Keratinocyte (primary cell): ENCODE data around the gene CISD3. TPM values are rescaled to one million over a fixed set of nuclear protein-coding genes. Genes with fewer than 3 reads are reported as not detected.

Experiments
- DNase-seq: peaks from one replicate; pipeline ENCODE4 v3.0.0-alpha.2; 2011; ENCODE audit warnings: low read depth, missing footprints, low spot score
- FAIRE-seq: peaks from 2 replicates; lab custom pipeline; 2011; peaks lifted over from hg19 to GRCh38; lab: Jason Lieb, UNC
- H2AFZ ChIP-seq: 2 replicates; pipeline ENCODE4 v1.6.0; 2012; ENCODE audit warnings: low read length, control low read depth, inconsistent platforms; ENCODE audit not compliant: control insufficient read depth
- H3K27ac ChIP-seq: 2 replicates; pipeline ENCODE4 v1.5.1; 2011; ENCODE audit warnings: low read length; ENCODE audit not compliant: control insufficient read depth, insufficient read depth
- H3K27me3 ChIP-seq: 3 replicates; pipeline ENCODE4 v1.6.0; 2011; ENCODE audit warnings: low read length; ENCODE audit not compliant: control insufficient read depth, insufficient read depth; ENCODE audit errors: extremely low read depth
- H3K36me3 ChIP-seq, 2 experiments: 2 replicates in 1 of 2; 3 replicates in 1 of 2; pipeline ENCODE4 v1.5.1; 2011; ENCODE audit warnings: low read length in 2 of 2, mild to moderate bottlenecking in 1 of 2; ENCODE audit not compliant: control insufficient read depth in 2 of 2, insufficient read depth in 2 of 2; ENCODE audit errors: extremely low read depth in 1 of 2
- H3K4me1 ChIP-seq: 3 replicates; pipeline ENCODE4 v1.5.1; 2011; ENCODE audit warnings: low read length; ENCODE audit not compliant: control insufficient read depth, insufficient read depth; ENCODE audit errors: extremely low read depth
- H3K4me2 ChIP-seq: 3 replicates; pipeline ENCODE4 v1.6.0; 2011; ENCODE audit warnings: low read depth, low read length; ENCODE audit not compliant: control insufficient read depth, insufficient read depth; ENCODE audit errors: extremely low read depth
- H3K4me3 ChIP-seq, 3 experiments: fragments of 200-600 bp in 1 of 3; sonication (generic) in 1 of 3; 2 replicates in 2 of 3; 3 replicates in 1 of 3; pipeline ENCODE4 v1.5.1; 2011 to 2016; ENCODE audit warnings: low read length in 3 of 3, mild to moderate bottlenecking in 3 of 3, control low read depth in 2 of 3, inconsistent platforms in 1 of 3, low read depth in 1 of 3, mixed read lengths in 1 of 3, mixed run types in 1 of 3, moderate library complexity in 1 of 3; ENCODE audit not compliant: control insufficient read depth in 2 of 3, insufficient read depth in 2 of 3; ENCODE audit errors: extremely low read depth in 1 of 3
- H3K79me2 ChIP-seq: 2 replicates; pipeline ENCODE4 v1.6.0; 2012; ENCODE audit warnings: low read length; ENCODE audit not compliant: control insufficient read depth, insufficient read depth
- H3K9ac ChIP-seq: 3 replicates; pipeline ENCODE4 v1.6.0; 2011; ENCODE audit warnings: low read length; ENCODE audit not compliant: control insufficient read depth, insufficient read depth; ENCODE audit errors: extremely low read depth
- H3K9me1 ChIP-seq: 3 replicates; pipeline ENCODE4 v1.6.0; 2011; ENCODE audit warnings: low read length; ENCODE audit not compliant: control insufficient read depth, insufficient read depth; ENCODE audit errors: extremely low read depth
- H3K9me3 ChIP-seq: 2 replicates; pipeline ENCODE4 v1.5.1; 2012; ENCODE audit warnings: low read depth, low read length; ENCODE audit not compliant: control insufficient read depth
- H4K20me1 ChIP-seq: 3 replicates; pipeline ENCODE4 v1.6.0; 2011; ENCODE audit warnings: low read length; ENCODE audit not compliant: control insufficient read depth, insufficient read depth; ENCODE audit errors: extremely low read depth
- EZH2 ChIP-seq: IDR thresholded peaks from one replicate; pipeline ENCODE4 v1.6.1; 2012; ENCODE audit warnings: inconsistent platforms, mild to moderate bottlenecking, low read length, moderate library complexity
- dilution Hi-C: fragments of 300-500 bp; cut with MboI; formaldehyde crosslinking; loops from one replicate; pipeline ENCODE4 v1.7.0; 2020; ENCODE audit warnings: low sequenced_read_pairs; ENCODE audit not compliant: extremely low pct_ligation_motif_present
- polyA plus RNA-seq, 5 experiments: library from polyadenylated mRNA; depleted of rRNA in 3 of 5; stranded (reverse) in 3 of 5; stranded (forward) in 1 of 5; unstranded in 1 of 5; fragments of >200 nt; gene quantifications; 1 replicate in 1 of 5; 2 replicates in 3 of 5; 3 replicates in 1 of 5; pipeline versions ENCODE4 v1.2.1 to v1.2.3, GENCODE V29; 2011 to 2012; ENCODE audit warnings: missing spikeins in 2 of 5, low read depth in 1 of 5, low replicate concordance in 1 of 5
- TF ChIP-seq, protein P1 (sequence below), 3 experiments: IDR thresholded peaks in 1 of 3; conservative IDR thresholded peaks in 1 of 3; optimal IDR thresholded peaks in 1 of 3; 2 replicates in 2 of 3; 3 replicates in 1 of 3; pipeline versions ENCODE3 to v1.5.1; 2011; ENCODE audit warnings: low read length in 3 of 3, mild to moderate bottlenecking in 3 of 3, moderate library complexity in 2 of 3, control low read depth in 1 of 3, inconsistent platforms in 1 of 3; ENCODE audit not compliant: insufficient read depth in 2 of 3; ENCODE audit errors: extremely low read depth in 1 of 3

Gene CISD3
- polyA plus RNA-seq, 1 donor (not counting 4 experiments of a cell fraction or from before 2014, with no cell fraction given) = 17.1 TPM

DNA sequence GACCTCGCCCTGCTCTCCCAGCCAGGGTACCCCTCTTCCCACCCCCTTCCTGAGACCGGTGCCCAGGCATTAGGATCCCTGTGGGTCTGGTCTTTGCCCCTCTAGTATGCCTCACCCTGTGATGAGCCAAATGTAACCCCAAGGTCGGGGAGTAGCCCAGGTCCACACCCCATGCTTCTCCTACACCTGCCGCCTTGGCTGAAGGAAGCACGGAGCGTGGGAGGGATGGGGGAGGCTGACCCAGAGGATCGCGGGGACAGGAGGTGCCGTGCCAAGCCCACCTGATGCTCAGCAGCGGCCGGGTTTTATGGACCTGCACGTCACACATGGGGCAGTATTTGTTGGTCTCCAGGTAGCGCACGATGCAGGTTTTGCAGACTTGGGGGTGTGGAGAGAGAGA is 9.2 kb downstream of the CISD3 start:
- H2AFZ ChIP-seq = no peak overlapping the region
- no peak overlapping the region for H3K9ac ChIP-seq
- H3K4me3 ChIP-seq = no peak overlapping the region
- peaks cover 9 to 17% of the 10 kb centered on the region in 2 experiments for H3K36me3 ChIP-seq
- no peak for DNase-seq
- H3K79me2 ChIP-seq = peaks cover 34% of the 10 kb centered on the region
- FAIRE-seq = no peak
- no peak overlapping the region for H3K27ac ChIP-seq
- TF ChIP-seq, protein P1, sequence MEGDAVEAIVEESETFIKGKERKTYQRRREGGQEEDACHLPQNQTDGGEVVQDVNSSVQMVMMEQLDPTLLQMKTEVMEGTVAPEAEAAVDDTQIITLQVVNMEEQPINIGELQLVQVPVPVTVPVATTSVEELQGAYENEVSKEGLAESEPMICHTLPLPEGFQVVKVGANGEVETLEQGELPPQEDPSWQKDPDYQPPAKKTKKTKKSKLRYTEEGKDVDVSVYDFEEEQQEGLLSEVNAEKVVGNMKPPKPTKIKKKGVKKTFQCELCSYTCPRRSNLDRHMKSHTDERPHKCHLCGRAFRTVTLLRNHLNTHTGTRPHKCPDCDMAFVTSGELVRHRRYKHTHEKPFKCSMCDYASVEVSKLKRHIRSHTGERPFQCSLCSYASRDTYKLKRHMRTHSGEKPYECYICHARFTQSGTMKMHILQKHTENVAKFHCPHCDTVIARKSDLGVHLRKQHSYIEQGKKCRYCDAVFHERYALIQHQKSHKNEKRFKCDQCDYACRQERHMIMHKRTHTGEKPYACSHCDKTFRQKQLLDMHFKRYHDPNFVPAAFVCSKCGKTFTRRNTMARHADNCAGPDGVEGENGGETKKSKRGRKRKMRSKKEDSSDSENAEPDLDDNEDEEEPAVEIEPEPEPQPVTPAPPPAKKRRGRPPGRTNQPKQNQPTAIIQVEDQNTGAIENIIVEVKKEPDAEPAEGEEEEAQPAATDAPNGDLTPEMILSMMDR (optimal IDR thresholded peaks at IDR 0.05 in 1 of 3, IDR thresholded peaks at IDR 0.05 in 1 of 3, conservative IDR thresholded peaks at IDR 0.05 in 1 of 3; ENCODE audit: extremely low read depth in 1 of 3, insufficient read depth in 2 of 3, low read length in 3 of 3) = no peak
- TF ChIP-seq EZH2 = no peak
- no peak overlapping the region for H3K4me2 ChIP-seq
- H3K9me3 ChIP-seq = no peaks in the 10 kb centered on the region
- peaks cover 4% of the 10 kb centered on the region for H4K20me1 ChIP-seq
- peaks cover 13% of the 10 kb centered on the region for H3K4me1 ChIP-seq
- no peaks in the 10 kb centered on the region for H3K27me3 ChIP-seq
- H3K9me1 ChIP-seq = no peaks in the 10 kb centered on the region
- dilution Hi-C loops = no loop called here

DNA sequence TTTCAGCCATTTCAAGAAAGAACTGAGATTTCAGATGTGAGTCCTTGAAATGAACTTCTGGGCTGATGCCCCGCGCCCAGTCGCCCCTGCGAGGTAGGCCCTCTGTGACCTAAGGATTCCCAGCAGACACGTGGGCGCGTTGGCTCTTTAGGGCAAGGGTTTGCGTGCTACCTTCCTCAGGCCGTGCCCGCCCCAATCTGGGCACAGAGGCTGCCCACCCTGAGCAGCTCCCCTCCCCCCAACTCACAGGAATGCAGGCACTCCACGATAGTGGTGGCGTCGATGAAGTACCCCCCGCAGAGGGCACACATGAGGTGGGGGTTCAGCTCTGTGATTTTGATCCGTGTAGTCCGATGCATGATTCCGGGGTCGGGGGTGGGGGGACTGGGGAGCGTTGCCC is 9.9 kb downstream of the CISD3 start:
- no peaks in the 10 kb centered on the region for H3K9me1 ChIP-seq
- FAIRE-seq (no peak), DNase-seq (no peak)
- peaks cover 4% of the 10 kb centered on the region for H4K20me1 ChIP-seq
- H3K4me2 ChIP-seq = no peak overlapping the region
- H3K27ac ChIP-seq = no peak overlapping the region
- H3K79me2 ChIP-seq = peaks cover 39% of the 10 kb centered on the region
- dilution Hi-C loops = no loop called here
- H3K4me1 ChIP-seq = peaks cover 13% of the 10 kb centered on the region
- peaks cover 9 to 15% of the 10 kb centered on the region in 2 experiments for H3K36me3 ChIP-seq
- H2AFZ ChIP-seq = no peak overlapping the region
- no peaks in the 10 kb centered on the region for H3K9me3 ChIP-seq
- no peaks in the 10 kb centered on the region for H3K27me3 ChIP-seq
- no peak overlapping the region for H3K9ac ChIP-seq
- TF ChIP-seq EZH2 = no peak
- TF ChIP-seq, protein P1 (optimal IDR thresholded peaks at IDR 0.05 in 1 of 3, IDR thresholded peaks at IDR 0.05 in 1 of 3, conservative IDR thresholded peaks at IDR 0.05 in 1 of 3; ENCODE audit: extremely low read depth in 1 of 3, insufficient read depth in 2 of 3, low read length in 3 of 3) = no peak
- H3K4me3 ChIP-seq = no peak overlapping the region
